ENCODE data around the gene ASIC4.

Gene ASIC4

DNA sequence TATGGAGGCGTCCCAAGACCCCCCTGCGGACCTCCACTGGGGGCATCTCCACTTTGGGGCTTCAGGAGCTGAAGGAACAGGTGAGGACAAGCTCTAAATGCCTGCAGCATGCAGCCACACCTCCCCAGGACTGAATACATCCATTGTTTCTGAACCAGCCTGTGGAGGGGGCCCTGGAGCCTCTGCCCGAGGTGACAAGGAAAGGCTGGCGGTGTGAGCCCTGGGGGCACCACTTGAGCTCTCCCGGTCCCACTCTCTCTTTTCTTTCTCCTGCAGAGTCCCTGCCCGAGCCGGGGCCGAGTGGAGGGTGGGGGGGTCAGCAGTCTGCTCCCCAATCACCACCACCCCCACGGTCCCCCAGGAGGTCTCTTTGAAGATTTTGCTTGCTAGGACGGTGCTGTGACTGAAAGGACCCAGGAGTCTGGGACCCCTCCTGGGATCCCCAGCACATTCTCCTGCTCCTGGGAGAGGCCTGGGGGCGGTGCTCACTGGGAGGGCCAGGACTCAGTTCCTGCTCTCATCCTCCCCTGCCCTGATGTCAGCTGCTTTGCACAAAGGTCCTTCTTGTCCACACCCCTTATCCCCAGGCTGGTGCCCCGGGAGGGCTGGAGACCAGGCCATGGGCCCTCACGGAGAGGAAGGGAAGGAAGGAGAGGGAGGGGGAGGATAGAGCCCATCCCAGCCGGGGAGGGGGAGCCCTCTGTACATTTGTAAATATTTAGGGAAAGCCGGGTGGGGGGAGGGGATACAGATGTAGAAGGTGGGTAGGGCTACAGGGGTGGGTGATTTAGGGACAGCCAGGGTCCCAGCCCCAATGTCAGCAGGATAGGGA, 23.6 kb downstream of the ASIC4 start:
- no peak for DNase-seq

DNA sequence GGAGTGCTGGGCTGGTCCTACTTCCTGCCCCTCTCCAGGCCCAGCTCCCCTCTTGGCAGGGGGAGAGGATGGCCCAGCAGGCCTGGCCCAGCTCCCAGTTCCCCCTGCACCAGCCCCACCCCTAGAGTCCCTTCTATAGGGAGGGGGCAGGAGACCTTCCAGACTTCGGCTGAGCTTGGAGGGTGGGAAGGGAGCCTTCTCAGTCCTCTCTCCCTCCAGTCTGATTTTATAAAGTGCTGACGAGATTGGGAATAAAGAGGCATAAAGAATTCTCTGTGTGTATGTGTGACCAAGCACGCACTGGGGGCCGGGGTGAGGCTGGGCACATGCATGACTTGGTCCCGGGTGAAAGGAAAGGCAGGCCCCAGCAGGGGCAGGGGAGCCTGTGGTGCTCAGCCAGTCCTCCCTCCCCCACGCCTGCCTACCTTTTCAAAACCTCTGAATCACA, 24.2 kb downstream of the ASIC4 start:
- DNase-seq: peak; percentile 74

DNA sequence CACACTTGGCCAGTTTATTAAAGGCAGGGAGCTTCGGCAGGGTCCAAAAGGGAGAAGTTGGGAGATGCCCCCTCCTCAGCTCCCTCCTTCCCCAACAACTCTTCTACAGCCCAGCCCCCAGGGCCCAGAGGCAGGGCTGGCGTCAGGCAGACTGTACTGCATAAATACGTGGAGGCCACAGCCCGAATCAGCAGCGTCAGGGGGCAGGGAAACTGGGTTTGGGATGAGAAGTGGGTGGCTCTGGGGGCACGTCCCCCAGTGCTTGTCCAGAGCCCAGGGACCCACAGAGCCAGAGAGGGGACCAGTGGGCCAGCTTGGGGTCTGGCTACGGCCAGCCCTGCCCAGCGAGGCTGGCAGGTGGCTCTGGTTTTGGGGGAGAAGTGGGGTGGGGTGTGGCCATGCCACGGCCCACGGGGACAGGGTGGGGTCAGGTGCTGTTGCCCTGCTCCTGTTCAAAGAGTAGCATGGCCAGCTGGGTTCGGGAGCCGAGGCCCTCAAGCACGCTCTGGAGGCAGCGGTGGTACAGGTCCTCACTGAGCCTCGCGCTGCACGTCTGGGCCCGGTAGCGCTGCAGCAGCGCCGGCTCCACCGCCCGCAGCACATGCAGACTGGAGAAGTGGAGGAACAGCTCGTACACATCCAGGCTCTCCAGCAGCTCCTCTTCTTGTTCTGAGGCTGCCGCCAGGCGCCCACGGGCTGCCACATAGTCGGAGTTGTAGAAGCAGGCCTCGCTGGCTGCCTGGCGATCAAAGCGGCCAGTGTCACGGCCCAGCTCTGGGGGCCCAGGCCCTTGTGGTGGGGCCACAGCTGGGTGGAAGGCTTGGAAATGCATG, 24.9 kb downstream of the ASIC4 start:
- DNase-seq: no peak

DNA sequence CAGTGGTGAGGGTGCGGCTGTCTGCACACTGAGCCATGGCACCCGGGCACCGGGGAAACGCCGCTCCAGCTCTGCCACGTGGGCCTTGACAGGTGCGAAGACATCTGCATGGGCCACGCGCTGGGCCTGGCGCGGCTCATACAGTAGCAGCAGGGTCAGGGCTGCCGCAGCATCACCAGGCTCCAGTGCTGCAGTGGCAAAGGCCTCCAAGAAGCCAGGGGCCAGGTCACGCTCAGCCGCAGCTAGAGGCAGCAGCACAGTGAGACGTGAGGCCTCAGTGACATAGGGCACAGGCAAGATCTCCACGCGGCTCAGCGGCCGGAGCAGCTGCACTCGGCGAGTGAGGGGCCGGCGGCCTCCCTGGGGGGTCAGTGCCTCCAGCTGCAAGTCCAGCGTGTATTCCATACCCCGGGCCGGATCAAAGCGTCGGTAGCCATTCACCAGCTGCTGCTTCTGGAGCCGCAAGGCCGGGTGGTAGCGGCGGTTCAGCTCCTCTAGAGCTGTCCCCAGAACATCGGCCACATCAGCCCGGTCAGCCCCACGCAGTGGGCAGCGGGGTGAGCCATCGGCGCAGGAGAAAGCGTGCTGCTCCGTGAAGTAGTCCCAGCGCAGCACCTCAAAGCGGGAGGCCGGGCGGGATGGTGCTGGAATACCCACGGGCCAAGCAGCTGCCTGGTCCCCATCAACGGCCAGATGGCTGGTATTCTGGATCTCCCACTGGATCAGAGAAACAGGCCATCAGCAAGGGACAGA, 25.8 kb downstream of the ASIC4 start:
- no peak for DNase-seq

DNA sequence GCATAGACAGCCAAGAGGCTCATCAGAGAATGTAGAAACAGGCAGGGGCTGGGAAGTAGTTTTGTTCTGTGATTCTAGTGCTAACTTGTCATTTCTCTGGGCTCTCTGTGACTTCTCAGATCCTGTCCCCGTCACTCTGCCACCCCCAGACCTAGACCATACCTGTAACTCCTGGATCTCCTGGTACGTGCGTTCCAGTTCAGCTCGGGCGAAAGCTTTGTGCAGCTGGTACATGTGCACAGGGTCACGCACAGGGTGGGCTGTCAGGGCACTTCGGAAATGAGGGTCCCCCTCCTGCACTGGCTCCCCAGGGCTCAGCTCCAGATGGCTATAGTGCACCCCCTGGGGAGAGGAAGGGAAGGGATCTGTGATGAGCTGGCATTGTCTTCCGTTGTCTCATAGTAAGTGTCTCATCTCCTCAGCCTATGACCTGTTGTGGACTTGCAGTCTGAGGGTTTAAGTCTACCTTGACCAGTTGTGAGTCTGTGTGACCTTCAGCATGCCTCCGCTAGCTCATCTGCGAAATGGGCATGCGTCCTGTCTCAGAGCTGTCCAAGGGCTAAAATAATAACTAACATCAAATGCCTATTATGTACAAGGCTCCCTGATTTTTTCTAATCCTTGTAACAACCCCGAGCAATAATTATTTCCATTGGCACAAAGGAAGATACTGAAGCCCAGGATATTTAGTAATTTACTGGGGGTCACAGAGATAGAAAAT, 26.7 kb downstream of the ASIC4 start:
- no peak for DNase-seq

DNA sequence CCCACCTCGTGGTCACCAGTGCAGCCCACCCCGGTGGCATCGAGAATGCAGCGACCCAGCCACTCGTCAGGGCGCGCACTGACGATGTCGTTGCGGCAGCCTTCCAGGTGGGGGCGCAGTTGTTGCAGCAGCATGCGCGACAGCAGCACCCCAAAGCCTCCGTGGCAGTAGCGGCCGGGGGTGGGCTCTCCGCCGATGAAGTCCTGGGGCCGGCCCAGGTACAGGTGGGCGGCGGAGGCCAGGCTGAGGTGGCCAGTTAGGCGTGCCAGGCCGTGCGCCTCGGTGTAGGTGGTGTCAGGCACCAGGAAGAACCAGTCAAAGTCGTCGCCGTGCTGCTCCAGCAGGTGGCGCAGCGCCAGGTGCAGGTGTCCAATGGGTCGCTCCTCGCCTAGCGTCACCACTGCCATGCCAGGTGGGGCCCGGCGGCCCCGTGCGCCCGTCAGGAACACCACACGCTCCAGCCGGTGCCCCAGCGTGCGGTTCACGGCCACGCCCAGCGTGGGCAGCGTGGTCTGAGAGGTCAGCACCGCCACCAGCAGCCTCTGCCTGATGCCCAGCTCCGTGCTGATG, 27.4 kb downstream of the ASIC4 start:
- peak; percentile 85 for DNase-seq

DNA sequence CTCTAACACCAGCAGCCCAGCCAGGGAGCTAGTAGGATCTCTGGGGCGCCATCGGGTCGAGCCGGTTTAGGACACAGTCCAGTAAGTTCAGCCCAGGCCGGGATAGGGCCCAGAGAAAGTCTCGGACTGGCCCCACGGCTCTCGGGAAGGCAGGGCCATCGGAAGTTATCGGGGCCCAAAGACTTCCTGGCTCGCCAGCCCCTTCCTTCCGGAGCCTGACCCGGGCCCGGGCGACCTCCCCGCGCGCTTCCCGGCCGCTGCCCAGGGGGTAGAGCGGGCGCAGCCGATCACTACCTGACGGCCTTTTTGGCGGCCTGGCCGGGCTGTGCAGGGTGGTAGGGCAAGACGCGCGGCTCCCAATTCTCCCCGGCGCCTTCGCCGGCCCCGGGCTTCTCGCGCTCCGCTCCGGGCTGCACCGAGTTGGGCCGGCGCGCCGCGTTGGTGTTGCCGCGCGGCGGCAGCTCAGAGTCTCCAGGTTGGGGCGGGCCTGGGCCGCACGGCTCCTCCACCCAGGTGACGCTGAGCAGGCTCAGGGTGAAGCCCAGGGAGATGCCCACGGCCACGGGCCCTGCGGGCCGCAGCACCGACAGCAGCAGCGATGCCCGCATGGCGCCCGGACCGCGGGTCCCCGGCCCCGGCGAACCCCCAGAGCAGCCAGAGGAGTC, 28.8 kb downstream of the ASIC4 start:
- DNase-seq: no peak

DNA sequence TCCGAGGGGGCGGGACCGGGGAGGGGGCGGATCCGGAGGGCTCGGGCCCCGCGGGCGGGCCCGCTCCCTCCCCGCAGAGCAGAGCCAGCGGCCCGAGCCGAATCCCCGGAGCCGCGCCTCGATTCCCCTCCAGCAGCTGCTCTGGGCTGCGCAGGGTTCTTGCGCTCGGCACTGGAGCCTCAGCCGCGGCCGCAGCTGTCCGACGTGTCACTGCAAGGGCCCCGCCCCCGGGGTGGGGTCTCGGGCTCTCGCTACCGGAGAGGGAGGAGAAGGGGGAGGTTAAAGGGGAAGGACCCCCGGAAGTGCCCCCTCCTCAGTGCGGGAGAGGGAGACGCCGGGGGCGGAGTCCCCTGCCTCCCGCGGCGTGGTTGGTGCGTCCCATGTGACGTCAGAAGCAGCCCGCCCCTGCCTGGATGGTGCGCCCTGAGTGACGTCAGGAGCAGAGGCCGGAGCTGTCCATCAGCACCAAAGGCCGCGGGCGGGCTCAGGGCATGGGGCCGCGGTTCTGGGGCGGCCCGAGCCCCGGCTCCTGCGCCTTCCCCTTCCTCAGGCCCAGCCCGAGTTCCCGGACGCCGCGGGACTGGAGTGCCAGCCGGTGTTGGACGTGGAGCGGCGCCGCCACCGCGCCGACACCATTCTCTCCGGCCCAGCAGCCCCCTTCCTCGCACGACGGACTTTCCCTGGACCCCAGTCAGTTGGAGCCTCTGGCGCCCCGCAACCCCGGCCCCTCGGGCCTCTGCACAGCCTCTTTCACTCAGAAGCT, 29.5 kb downstream of the ASIC4 start, which contains the start of the genes CHPF and TMEM198:
CHPF (minus strand) TSS at position 214 of the 763 bp plus-strand sequence. CDS start 271 bp downstream, outside the sequence.
TMEM198 (plus strand) TSS at position 433 of the 763 bp plus-strand sequence. CDS start 700 bp downstream, outside the sequence.
- peak; percentile 99 for DNase-seq

DNA sequence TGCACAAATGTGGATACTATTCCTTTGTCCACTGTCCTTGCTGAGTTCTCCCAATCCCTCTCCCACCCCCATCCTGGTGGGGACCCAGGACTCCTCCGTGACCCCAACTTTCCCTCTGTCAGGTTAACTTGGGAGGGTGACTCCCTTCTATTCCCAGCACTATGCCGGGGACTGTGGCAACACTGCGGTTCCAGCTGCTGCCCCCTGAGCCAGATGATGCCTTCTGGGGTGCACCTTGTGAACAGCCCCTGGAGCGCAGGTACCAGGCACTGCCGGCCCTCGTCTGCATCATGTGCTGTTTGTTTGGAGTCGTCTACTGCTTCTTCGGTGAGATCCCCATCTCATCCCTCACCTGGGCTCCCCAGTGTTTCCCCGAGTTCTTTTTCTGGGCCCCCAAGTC, 30.3 kb downstream of the ASIC4 start:
- no peak for DNase-seq

DNA sequence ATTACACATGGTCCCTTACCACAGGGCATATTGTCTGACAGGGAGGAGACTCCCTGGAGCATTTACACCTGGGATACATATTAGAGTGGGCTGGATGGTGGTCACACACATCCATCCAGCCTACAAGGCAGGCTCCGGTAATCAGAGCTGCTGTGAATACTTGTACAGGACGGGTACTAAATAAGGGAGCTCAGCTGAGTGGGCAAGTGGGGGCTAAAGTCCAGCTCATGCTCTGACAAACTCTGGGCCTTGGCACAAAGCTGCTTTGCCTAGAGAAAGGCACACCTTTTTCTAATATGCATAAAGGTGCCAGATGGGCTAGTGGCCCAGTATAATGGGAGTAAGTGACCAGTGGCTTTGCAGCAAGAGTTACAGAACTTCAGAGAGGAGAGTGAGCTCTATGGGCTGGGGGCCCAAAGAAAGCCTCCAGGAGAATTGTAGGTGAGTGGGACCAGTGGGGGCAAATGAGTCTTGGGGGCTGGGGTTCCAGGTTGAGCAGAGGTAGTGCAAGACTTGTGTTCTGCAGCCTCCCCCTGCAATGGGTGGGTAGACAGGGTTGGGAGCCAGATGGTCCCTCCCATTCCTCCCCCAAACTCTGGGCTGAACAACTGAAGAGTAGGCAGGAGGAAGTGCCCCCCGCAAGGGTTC, 31.1 kb downstream of the ASIC4 start:
- no peak for DNase-seq

DNA sequence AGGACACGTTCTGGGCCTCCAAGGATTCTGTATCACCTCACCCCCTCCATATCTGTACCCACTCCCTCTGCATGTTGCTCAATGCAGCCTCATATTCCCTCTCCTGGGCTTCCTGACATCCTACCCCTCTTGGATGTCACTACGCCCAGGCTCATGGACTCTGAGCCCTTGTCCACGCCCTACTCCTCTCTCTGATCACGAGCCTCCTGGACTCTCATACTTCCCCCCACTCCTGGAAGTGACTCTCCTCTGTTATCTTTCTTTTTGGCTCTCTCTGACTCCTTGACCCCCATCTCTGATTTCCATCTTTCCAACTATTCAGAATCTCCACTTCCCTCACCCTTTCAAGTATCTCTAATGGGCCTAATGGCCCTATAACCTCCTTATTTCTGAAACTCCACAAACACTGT, 31.7 kb downstream of the ASIC4 start:
- DNase-seq: no peak

DNA sequence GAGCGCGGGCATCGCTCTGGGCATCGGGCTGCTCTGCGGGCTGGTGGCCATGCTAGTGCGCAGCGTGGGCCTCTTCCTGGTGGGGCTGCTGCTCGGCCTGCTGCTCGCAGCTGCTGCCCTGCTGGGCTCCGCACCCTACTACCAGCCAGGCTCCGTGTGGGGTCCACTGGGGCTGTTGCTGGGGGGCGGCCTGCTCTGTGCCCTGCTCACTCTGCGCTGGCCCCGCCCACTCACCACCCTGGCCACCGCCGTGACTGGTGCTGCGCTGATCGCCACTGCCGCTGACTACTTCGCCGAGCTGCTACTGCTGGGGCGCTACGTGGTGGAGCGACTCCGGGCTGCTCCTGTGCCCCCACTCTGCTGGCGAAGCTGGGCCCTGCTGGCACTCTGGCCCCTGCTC, 33.3 kb downstream of the ASIC4 start:
- DNase-seq: no peak

DNA sequence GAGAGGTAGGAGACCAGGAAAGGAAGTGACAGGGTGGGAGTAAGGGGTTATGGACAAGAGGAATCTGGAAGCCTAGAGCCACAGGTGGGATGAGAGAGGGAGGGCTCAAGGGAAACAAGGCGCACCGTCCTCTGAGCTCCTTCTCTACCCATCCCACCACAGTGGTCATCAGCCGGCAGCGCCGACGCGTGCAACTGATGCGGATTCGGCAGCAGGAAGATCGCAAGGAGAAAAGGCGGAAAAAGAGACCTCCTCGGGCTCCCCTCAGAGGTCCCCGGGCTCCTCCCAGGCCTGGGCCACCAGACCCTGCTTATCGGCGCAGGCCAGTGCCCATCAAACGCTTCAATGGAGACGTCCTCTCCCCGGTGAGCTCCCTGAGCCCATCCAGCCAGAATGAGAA, 34.7 kb downstream of the ASIC4 start:
- no peak for DNase-seq

DNA sequence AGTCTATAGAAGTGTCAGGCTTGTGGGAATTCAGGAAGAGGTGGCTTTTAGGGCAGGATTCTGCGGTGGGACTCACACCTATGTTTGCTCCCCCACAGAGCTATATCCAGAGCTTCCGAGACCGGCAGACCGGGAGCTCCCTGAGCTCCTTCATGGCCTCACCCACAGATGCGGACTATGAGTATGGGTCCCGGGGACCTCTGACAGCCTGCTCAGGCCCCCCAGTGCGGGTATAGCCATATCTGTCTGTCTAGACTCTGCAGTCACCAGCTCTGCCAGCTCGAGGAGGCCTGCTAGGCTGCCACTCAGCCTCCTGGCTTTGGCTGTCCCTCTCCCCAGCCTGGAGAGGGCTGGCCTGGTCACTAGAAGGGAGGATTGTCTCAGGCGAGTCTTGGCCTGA, 35.3 kb downstream of the ASIC4 start:
- DNase-seq: no peak

DNA sequence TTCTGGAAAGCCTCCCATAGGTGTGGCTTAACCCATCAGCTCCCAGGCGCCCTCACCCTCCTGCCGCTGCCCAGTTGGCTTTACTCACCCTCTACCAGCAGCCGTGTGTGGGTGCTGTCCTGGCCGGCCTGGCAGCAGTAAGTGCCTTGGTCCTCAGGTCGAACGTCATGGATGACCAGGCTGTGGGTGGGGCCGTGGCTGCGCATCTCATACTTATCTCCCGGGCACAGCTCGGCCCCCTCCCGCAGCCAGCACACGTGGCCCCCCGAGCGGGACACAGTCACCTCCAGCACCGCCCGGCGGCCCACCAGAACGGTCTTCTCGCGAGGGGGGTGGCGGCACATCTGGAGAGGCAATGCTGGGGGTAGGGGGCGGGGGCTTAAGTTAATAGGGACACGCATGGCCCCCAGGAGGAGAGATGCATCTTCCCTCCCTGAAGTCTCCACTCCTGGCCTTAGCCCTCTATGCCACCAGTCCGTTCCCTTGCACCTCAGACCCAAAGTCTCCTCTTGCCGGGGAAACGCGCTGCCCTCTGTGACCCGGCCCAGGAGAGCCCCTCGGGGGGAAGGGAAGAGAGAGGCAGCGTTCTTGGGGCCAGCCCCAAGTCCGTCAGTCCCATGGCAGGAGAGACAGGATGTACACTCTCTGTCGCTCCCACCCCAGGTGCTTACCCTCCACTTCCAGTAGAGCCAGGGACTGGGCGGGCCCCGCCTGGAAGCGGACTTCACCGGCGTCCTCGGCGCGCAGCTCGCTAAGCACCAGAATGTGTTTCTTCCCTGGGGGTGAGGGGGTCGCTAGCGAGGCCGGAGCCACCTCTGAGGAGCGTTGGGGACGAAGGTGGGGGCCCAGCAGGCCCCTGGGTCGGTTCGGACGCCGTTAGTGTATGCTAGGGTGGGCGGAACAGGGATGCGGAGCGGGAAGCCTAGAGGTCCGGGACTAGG, 37.4 kb downstream of the ASIC4 start:
- DNase-seq: peak; percentile 67

DNA sequence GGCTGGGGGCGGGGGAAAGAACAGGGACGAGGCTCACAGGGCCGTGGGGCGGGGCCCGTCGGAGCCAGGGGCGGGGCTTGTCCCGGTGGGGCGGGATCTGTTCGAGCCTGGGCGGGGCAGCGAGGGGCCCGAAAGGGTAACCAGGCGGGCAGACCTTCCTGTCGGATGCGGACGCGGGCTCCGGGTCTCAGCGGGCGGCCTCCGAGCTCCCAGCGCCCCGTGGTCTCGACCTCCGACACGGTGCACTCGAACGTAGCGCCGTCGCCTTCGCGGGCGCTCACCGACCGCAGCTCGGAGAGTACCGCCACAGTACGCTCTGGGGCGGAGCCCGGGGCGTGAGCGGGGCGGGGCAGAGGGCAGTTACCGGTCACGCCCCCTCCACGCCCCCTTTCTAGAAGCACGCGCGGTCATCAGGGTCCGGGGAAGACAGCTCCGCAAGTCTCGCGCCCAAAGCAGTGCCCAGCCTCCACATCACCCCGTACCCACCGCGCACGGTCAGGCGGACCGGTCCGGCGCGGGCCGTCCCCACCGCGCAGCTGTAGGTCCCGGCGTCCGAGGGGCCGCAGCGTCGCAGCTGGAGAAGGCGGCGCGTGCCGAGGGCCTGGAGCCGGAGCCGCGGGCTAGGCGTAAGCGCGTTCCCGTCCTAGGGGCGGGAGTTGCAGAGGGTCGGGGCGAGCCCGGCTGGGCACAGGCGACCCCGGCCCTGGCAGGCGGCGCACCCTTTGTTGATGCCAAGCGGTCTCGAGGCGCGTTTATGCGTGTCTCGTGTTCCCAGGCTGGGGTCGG, 38.3 kb downstream of the ASIC4 start:
- peak; percentile 92 for DNase-seq

DNA sequence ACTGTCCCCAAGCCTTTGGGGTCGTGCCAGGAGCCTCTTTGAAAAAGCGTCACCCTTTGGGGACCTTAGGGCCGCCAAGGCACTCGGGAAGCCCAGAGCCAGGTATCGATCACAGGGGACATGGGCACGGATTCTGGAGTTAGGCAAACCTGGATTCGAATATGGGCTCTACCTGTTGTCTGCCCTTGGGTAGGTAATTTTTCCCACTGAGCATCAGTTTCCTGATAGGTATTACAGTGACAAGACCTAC, 38.8 kb downstream of the ASIC4 start:
- no peak for DNase-seq

DNA sequence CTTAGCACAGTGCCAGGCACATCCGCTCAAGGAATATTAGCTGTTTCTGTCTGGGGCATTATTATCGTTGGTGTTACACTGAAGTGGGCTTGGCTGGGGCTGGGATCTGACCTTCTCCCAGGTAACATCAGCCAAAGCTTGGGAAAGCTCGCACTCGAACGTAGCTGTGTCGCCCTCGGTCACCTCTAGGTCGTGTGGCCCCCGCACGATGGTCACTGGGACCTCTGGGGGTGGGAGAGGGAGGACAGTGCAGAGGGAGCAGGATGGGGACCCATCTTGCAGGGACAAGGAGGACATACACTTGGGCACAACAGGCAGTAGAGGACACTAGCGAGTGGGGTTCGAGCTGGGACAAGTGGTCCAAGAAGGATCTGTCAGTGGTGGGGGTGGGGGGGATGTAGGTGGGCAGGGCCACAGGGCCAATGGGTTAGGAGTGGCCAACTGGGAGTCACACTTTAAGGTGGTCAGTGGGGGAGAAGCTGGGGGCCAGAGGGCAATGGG, 39.2 kb downstream of the ASIC4 start:
- no peak for DNase-seq
